Mesothelial cell of epicardium (in vitro differentiated cells): ENCODE data around the gene ANKMY2. TPM values are rescaled to one million over a fixed set of nuclear protein-coding genes. Genes with fewer than 3 reads are reported as not detected.

Experiments used
- DNase-seq, 2 experiments: peaks; one replicate each; pipeline ENCODE4 v3.0.0; 2021; ENCODE audit warnings: low spot score in 2 of 2; ENCODE audit not compliant: unreplicated experiment in 2 of 2
- H3K27ac Mint-ChIP-seq: 2 replicates; pipeline ENCODE4 v1.8.0; 2021; ENCODE audit warnings: mixed read lengths
- H3K27me3 Mint-ChIP-seq: 2 replicates; pipeline ENCODE4 v1.8.0; 2021; ENCODE audit warnings: low read depth, mixed read lengths
- H3K36me3 Mint-ChIP-seq: 2 replicates; pipeline ENCODE4 v1.8.0; 2021; ENCODE audit warnings: mixed read lengths
- H3K4me1 Mint-ChIP-seq: 2 replicates; pipeline ENCODE4 v1.8.0; 2021; ENCODE audit warnings: mixed read lengths
- H3K4me3 Mint-ChIP-seq: 2 replicates; pipeline ENCODE4 v1.8.0; 2021; ENCODE audit warnings: mild to moderate bottlenecking, moderate library complexity, mixed read lengths
- H3K9me3 Mint-ChIP-seq: 2 replicates; pipeline ENCODE4 v1.8.0; 2021; ENCODE audit warnings: mixed read lengths
- total RNA-seq: library from RNA; stranded (reverse); gene quantifications from 3 replicates; pipeline ENCODE4 v1.2.1, GENCODE V29; 2021
- TF ChIP-seq, protein P1 (sequence below): fragments of 200-600 bp; sonication (generic); IDR thresholded peaks from one replicate; pipeline ENCODE4 v1.5.0; 2021; ENCODE audit warnings: antibody characterized with exemption; ENCODE audit not compliant: unreplicated experiment

The ANKMY2 gene
- total RNA-seq, 1 donor from 2014 or later = 25.0 TPM

DNA sequence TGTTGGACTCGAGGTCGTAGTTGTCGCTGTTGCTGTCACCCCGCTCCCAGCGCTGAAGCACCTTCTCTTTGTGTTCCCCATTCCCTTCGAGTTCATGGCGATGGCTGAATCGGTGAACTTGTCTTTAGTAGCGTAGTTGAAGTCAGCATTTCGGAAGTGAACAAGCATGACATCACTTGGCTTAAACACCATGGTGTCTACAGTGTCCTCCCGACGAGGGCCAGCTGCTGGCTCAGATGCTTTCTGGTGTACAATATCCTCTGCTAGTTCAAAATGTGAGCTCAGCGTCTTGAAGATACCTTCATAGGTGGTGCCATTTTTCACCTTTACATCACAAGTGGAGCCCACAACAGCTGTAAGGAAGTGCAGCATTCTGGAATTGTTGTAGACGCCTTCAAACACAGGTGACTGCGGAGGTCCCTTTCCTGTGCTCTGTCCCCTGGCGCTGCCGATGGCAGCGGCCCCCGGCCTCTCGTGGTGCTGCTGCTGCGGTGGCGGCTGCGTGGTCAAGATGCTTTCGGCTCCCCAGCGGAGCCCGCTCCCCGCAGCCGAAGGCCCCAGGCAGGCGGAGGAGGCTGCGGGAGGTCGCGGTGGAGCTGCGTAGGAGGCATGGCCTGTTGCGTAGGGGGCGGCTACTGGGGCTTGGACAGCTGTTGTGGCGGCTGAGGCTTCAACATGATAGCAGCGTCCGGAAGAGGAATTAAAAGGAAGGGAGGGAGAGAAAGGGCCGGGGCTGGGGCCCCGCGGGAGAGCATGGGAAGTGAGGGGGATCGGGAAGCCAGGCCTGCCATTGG lies 59.3 kb downstream of the ANKMY2 start:
- H3K4me1 Mint-ChIP-seq = peaks cover 4% of the 10 kb centered on the region
- peaks cover 6% of the 10 kb centered on the region for H3K9me3 Mint-ChIP-seq
- DNase-seq = no peak
- H3K27ac Mint-ChIP-seq = no peak overlapping the region
- no peaks in the 10 kb centered on the region for H3K27me3 Mint-ChIP-seq
- TF ChIP-seq, protein P1, sequence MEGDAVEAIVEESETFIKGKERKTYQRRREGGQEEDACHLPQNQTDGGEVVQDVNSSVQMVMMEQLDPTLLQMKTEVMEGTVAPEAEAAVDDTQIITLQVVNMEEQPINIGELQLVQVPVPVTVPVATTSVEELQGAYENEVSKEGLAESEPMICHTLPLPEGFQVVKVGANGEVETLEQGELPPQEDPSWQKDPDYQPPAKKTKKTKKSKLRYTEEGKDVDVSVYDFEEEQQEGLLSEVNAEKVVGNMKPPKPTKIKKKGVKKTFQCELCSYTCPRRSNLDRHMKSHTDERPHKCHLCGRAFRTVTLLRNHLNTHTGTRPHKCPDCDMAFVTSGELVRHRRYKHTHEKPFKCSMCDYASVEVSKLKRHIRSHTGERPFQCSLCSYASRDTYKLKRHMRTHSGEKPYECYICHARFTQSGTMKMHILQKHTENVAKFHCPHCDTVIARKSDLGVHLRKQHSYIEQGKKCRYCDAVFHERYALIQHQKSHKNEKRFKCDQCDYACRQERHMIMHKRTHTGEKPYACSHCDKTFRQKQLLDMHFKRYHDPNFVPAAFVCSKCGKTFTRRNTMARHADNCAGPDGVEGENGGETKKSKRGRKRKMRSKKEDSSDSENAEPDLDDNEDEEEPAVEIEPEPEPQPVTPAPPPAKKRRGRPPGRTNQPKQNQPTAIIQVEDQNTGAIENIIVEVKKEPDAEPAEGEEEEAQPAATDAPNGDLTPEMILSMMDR = no peak
- H3K4me3 Mint-ChIP-seq = no peak overlapping the region
- H3K36me3 Mint-ChIP-seq = peaks cover 4% of the 10 kb centered on the region

DNA sequence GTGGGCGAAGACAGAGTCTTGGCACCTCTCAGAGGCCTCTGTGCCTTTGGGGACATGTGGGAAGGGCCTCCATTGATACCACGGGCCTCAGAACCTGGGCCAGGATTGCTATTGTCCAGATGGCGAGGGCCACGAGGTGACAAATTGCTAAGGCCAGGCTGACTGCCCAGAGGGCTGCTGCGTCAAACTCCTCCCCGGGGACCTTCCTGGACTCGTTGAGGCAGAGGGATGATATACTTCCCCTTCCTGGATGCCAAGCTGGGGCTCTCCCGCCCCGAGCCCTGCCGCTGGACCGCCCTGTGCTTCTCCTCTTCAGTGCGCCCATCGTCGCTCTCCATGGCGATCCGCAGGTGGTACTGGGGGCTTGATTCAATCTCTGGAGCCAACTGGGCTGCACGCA lies 60.0 kb downstream of the ANKMY2 start:
- Mint-ChIP-seq H3K27me3 (no peaks in the 10 kb centered on the region), H3K4me1 (peaks cover 1% of the 10 kb centered on the region), H3K36me3 (peaks cover 4% of the 10 kb centered on the region), H3K4me3 (no peak overlapping the region), H3K27ac (no peak overlapping the region), H3K9me3 (peaks cover 6% of the 10 kb centered on the region)
- no peak for DNase-seq
- TF ChIP-seq, protein P1 = no peak

DNA sequence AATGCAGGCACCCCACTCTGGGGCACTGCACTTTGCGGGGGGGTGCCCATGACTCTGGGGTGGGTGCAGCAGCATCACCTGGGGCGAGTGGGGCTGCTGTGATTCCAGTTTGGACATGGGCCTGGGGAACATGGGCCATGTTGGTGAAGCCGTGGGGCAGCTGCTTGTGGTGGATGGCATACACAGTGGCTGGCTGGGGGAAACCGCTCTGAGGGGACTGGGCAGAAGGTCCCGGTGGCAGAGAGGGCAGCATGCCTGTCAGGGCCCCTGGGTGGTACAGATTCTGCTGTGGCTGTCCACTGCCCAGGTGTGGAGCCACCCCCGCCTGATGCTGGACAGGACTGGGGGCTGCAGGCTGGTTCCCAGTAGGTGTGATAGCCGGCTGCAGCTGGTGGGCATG lies 61.7 kb downstream of the ANKMY2 start:
- Mint-ChIP-seq H3K4me1 (no peaks in the 10 kb centered on the region), H3K27ac (no peak overlapping the region), H3K36me3 (peaks cover 4% of the 10 kb centered on the region), H3K4me3 (no peak overlapping the region), H3K27me3 (no peaks in the 10 kb centered on the region), H3K9me3 (peaks cover 6% of the 10 kb centered on the region)
- no peak for DNase-seq
- TF ChIP-seq, protein P1 = no peak

DNA sequence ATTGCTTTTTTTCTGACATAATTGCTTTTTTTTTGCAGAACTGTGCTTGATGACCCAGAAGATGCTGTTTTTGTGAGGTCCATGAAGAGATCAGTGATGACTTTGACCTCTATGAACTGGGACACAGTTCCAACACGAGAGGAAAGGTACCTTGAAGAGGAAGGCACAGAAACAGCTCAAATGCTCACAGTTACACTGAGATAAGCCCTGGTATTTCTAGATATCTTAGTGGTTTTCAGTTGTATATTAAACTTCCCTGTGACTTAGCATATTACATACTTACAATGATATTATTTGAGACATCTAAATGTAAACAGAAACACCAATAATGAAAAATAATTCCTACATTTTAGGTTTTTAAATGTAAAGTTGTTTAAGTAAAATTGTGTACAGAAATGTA lies 64.3 kb downstream of the ANKMY2 start:
- TF ChIP-seq, protein P1 = no peak
- no peak for DNase-seq
- peaks cover 6% of the 10 kb centered on the region for H3K9me3 Mint-ChIP-seq
- no peak overlapping the region for H3K27ac Mint-ChIP-seq
- peaks cover 4% of the 10 kb centered on the region for H3K36me3 Mint-ChIP-seq
- no peak overlapping the region for H3K4me3 Mint-ChIP-seq
- H3K27me3 Mint-ChIP-seq = no peaks in the 10 kb centered on the region
- H3K4me1 Mint-ChIP-seq = no peaks in the 10 kb centered on the region

DNA sequence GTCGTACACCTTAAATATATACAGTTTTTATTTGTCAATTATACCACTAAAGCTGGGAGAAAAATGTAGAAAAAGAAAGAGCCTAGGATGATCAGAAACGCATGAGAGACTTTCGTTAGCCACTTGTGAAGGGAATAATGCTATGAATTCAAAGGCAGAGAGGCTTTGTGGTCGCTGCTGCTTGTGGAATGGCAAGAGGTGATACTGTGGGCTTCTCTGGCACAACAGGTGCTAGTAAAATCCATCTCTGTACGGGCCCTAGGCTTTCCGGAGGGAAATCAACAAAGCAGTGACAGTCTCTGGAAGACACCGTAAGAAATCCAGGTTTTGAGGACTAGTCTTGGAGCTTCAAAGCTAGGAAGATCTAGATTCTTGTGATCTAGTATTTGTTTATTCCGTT lies 66.3 kb downstream of the ANKMY2 start:
- H3K27ac Mint-ChIP-seq = no peak overlapping the region
- TF ChIP-seq, protein P1 = no peak
- H3K4me3 Mint-ChIP-seq = no peak overlapping the region
- H3K4me1 Mint-ChIP-seq = no peaks in the 10 kb centered on the region
- H3K27me3 Mint-ChIP-seq = no peaks in the 10 kb centered on the region
- DNase-seq = no peak
- H3K9me3 Mint-ChIP-seq = no peaks in the 10 kb centered on the region
- H3K36me3 Mint-ChIP-seq = no peaks in the 10 kb centered on the region

DNA sequence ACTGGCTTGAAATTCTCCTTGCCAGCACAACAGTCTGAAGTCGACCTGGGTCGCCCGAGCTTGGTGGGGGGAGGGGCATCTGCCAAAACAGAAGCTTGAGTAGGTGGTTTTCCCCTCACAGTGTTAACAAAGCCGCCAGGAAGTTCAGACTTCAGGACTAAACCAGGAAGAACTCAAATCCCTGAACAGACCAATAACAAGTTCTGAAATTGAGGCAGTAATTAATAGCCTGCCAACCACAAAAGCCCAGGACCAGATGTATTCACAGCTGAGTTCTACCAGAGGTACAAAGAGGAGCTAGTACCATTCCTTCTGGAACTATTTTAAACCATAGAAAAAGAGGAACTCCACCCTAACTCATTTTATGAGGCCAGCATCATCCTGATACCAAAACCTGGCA lies 73.6 kb downstream of the ANKMY2 start:
- Mint-ChIP-seq H3K4me1 (peaks cover 7% of the 10 kb centered on the region), H3K27me3 (no peaks in the 10 kb centered on the region), H3K27ac (no peak overlapping the region), H3K9me3 (peaks cover 18% of the 10 kb centered on the region), H3K36me3 (peaks cover 5% of the 10 kb centered on the region), H3K4me3 (no peak overlapping the region)
- TF ChIP-seq, protein P1 = no peak
- DNase-seq = no peak
